ENCODE data around the gene EARS2. TPM values are rescaled to one million over a fixed set of nuclear protein-coding genes. Genes with fewer than 3 reads are reported as not detected.
A peak's percentile ranks its signal among the peaks of the same experiment; 100 is the strongest.
"Not testable (repeated sequence)": the region's sequence is repeated elsewhere in the genome, so short reads cannot be mapped to it uniquely, and the experiment has no call there.

Gene EARS2
- 10 to 100 TPM; 21.4 to 29.3 (median 23.7) TPM for polyA plus RNA-seq (ENCODE audit: insufficient read depth in 1 of 5, insufficient read length in 5 of 5, low replicate concordance in 1 of 5)
- long read RNA-seq, donor 1, transcript EARS2-201 (9 exons, 3,961 nt): major isoform, 6 of 9 reads
- long read RNA-seq, donor 1, partial matches to known transcripts: 0 of 9 reads
- long read RNA-seq, donor 1, other reads (novel, unspliced or antisense): 0 of 9 reads
- long read RNA-seq, donor 2, partial matches to known transcripts: 0 of 3 reads
- long read RNA-seq, donor 2, other reads (novel, unspliced or antisense): 0 of 3 reads
- long read RNA-seq, donor 3, partial matches to known transcripts: 0 of 2 reads
- long read RNA-seq, donor 3, other reads (novel, unspliced or antisense): 0 of 2 reads
- long read RNA-seq, donor 4, transcript EARS2-201 (9 exons, 3,961 nt): major isoform, 5 of 7 reads
- long read RNA-seq, donor 4, partial matches to known transcripts: 0 of 7 reads
- long read RNA-seq, donor 4, other reads (novel, unspliced or antisense): 0 of 7 reads
- long read RNA-seq, donor 5, transcript EARS2-201 (9 exons, 3,961 nt): major isoform, 6 of 8 reads
- long read RNA-seq, donor 5, partial matches to known transcripts: 0 of 8 reads
- long read RNA-seq, donor 5, other reads (novel, unspliced or antisense): 0 of 8 reads
- long read RNA-seq, donor 6, transcript EARS2-201 (9 exons, 3,961 nt): major isoform, 9 of 10 reads
- long read RNA-seq, donor 6, partial matches to known transcripts: 0 of 10 reads
- long read RNA-seq, donor 6, other reads (novel, unspliced or antisense): 0 of 10 reads
- long read RNA-seq, donor 7, partial matches to known transcripts: 18 of 24 reads
- long read RNA-seq, donor 7, other reads (novel, unspliced or antisense): 0 of 24 reads
- long read RNA-seq, donor 8, partial matches to known transcripts: 0 of 2 reads
- long read RNA-seq, donor 8, other reads (novel, unspliced or antisense): 0 of 2 reads

- peak; percentile 98 for DNase-seq
Measured at GRCh38 chr16:23556881-23557778, at the start of gene EARS2, which contains the start of gene UBFD1. EARS2 (minus strand) TSS chr16:23557350; CDS start chr16:23557343, 7 bp downstream. UBFD1 (plus strand) TSS chr16:23557727; CDS start chr16:23557743, 16 bp downstream.

- no peak for DNase-seq
Measured at GRCh38 chr16:23597003-23597756, 40.0 kb upstream of the EARS2 start.

- DNase-seq: peak; percentile 83 to 84
Measured at GRCh38 chr16:23595951-23596720, 39.0 kb upstream of the EARS2 start, which contains the start of gene NDUFAB1. NDUFAB1 (minus strand) TSS chr16:23596316; CDS start chr16:23596290, 26 bp downstream.

GRCh38 chr16:23595246-23595950 lies 38.2 kb upstream of the EARS2 start:
- no peak for DNase-seq

- no peak for DNase-seq
Measured at GRCh38 chr16:23594186-23594585, 37.0 kb upstream of the EARS2 start.

- no peak for DNase-seq
Measured at GRCh38 chr16:23590181-23590580, 33.0 kb upstream of the EARS2 start.

- no peak for DNase-seq
Measured at GRCh38 chr16:23587726-23588125, 30.6 kb upstream of the EARS2 start.

GRCh38 chr16:23584186-23585076 lies 27.3 kb upstream of the EARS2 start:
- DNase-seq: no peak

GRCh38 chr16:23583271-23583670 lies 26.1 kb upstream of the EARS2 start:
- DNase-seq: not testable (repeated sequence)

GRCh38 chr16:23581764-23582163 lies 24.6 kb upstream of the EARS2 start:
- DNase-seq: no peak

- no peak for DNase-seq
Measured at GRCh38 chr16:23580391-23580790, 23.2 kb upstream of the EARS2 start.

GRCh38 chr16:23579371-23579770 lies 22.2 kb upstream of the EARS2 start:
- DNase-seq: no peak

- peak; percentile 15 to 23 for DNase-seq
Measured at GRCh38 chr16:23578101-23578830, 21.1 kb upstream of the EARS2 start.

GRCh38 chr16:23577493-23577892 lies 20.3 kb upstream of the EARS2 start:
- DNase-seq: no peak

GRCh38 chr16:23575834-23576233 lies 18.7 kb upstream of the EARS2 start:
- DNase-seq: no peak

GRCh38 chr16:23573817-23574216 lies 16.7 kb upstream of the EARS2 start:
- no peak for DNase-seq

GRCh38 chr16:23572394-23572793 lies 15.2 kb upstream of the EARS2 start:
- no peak for DNase-seq
